GM13976 (cell line): Measurements from ENCODE around the gene SLC51B.
"Not testable (repeated sequence)": the region's sequence is repeated elsewhere in the genome, so short reads cannot be mapped to it uniquely, and the experiment has no call there.

Experiments used
- DNase-seq: peaks from one replicate; pipeline ENCODE4 v3.0.0; 2012; ENCODE audit warnings: low spot score
- CTCF ChIP-seq: IDR thresholded peaks from 2 replicates; pipeline ENCODE4 v1.5.1; 2012; ENCODE audit warnings: borderline replicate concordance, mild to moderate bottlenecking; ENCODE audit not compliant: insufficient read depth; ENCODE audit errors: extremely low read depth, missing control alignments, control extremely low read depth
- in situ Hi-C: fragments of 300-500 bp; cut with MboI; formaldehyde crosslinking; loops from one replicate; pipeline ENCODE4 v1.12.0; 2022; ENCODE audit warnings: low sequenced_read_pairs, mixed read lengths, inconsistent platforms; ENCODE audit not compliant: unreplicated experiment

SLC51B gene

GRCh38 chr15:65068403-65068788 is 23.2 kb downstream of the SLC51B start:
- DNase-seq, result no peak
- TF ChIP-seq CTCF, result no peak
- in situ Hi-C loops, result no loop called here

GRCh38 chr15:65069179-65069578 is 24.0 kb downstream of the SLC51B start:
- in situ Hi-C loops, result no loop called here
- DNase-seq, result no peak

GRCh38 chr15:65069779-65070546 is 24.8 kb downstream of the SLC51B start:
- no peak for TF ChIP-seq CTCF
- in situ Hi-C loops, result no loop called here
- DNase-seq, result no peak

More at GRCh38 chr15:65069179-65069578, 24.0 kb downstream of the SLC51B start:
- TF ChIP-seq CTCF, result no peak

- in situ Hi-C loops, result no loop called here
- no peak for DNase-seq
- no peak for TF ChIP-seq CTCF
These were observed 26.2 kb downstream of the SLC51B start for GRCh38 chr15:65071381-65071811.

GRCh38 chr15:65072027-65072426 is 26.8 kb downstream of the SLC51B start:
- in situ Hi-C loops, result no loop called here
- no peak for TF ChIP-seq CTCF
- no peak for DNase-seq

GRCh38 chr15:65072617-65073016 is 27.4 kb downstream of the SLC51B start:
- in situ Hi-C loops, result no loop called here
- TF ChIP-seq CTCF, result no peak
- no peak for DNase-seq

- in situ Hi-C loops, DNase-seq: not testable (repeated sequence)
These were observed 29.8 kb downstream of the SLC51B start for GRCh38 chr15:65074946-65075345.

GRCh38 chr15:65075607-65076395 is 30.6 kb downstream of the SLC51B start:
- in situ Hi-C loops, DNase-seq: not testable (repeated sequence)
